Lung (tissue), 12 donors: ENCODE measurements around the gene XBP1. TPM values are rescaled to one million over a fixed set of nuclear protein-coding genes. Genes with fewer than 3 reads are reported as not detected.
A peak's percentile ranks its signal among the peaks of the same experiment; 100 is the strongest.
"Not testable (repeated sequence)": the region's sequence is repeated elsewhere in the genome, so short reads cannot be mapped to it uniquely, and the experiment has no call there.

Experiments
- ATAC-seq: fragments of 200-7000 bp; cut with Tn5 transposase; one replicate; pipeline ENCODE4 v1.9.1; 2020; ENCODE audit warnings: moderate number of reproducible peaks; ENCODE audit not compliant: insufficient read depth, low FRiP score
- DNase-seq, 3 donors: peaks; one replicate each; pipeline ENCODE4 v3.0.0-alpha.2; 2013 to 2017
- H3K27ac ChIP-seq, 2 donors: one replicate each; pipeline ENCODE4 v1.5.1; 2013; ENCODE audit warnings: mild to moderate bottlenecking in 2 of 2, moderate library complexity in 2 of 2, control low read depth in 1 of 2, inconsistent platforms in 1 of 2, low read depth in 1 of 2, low read length in 1 of 2
- H3K27me3 ChIP-seq, 3 donors: one replicate each; pipeline ENCODE4 v1.5.1; 2013; ENCODE audit warnings: low read length in 2 of 3; ENCODE audit not compliant: control insufficient read depth in 3 of 3, insufficient read depth in 3 of 3
- H3K36me3 ChIP-seq, 4 donors: one replicate each; pipeline ENCODE4 v1.5.1; 2013; ENCODE audit warnings: low read length in 4 of 4, mild to moderate bottlenecking in 1 of 4, moderate library complexity in 1 of 4; ENCODE audit not compliant: control insufficient read depth in 4 of 4, insufficient read depth in 4 of 4
- H3K4me1 ChIP-seq, 5 donors: one replicate each; pipeline ENCODE4 v1.5.1; 2013; ENCODE audit warnings: low read length in 5 of 5, mild to moderate bottlenecking in 2 of 5, moderate library complexity in 1 of 5; ENCODE audit not compliant: control insufficient read depth in 5 of 5, insufficient read depth in 5 of 5
- H3K4me3 ChIP-seq: one replicate; pipeline ENCODE4 v1.5.1; 2013; ENCODE audit warnings: mild to moderate bottlenecking, control low read depth, moderate library complexity
- H3K9ac ChIP-seq, 2 donors: one replicate each; pipeline ENCODE4 v1.5.1; 2013; ENCODE audit warnings: low read length in 2 of 2, control low read depth in 1 of 2; ENCODE audit not compliant: insufficient read depth in 1 of 2
- H3K9me3 ChIP-seq, 4 donors: one replicate each; pipeline ENCODE4 v1.5.1; 2013; ENCODE audit warnings: low read length in 3 of 4, mild to moderate bottlenecking in 1 of 4, moderate library complexity in 1 of 4; ENCODE audit not compliant: control insufficient read depth in 4 of 4, insufficient read depth in 3 of 4
- CTCF ChIP-seq: IDR thresholded peaks from 2 replicates; pipeline ENCODE4 v1.5.1; 2012; ENCODE audit warnings: mild to moderate bottlenecking; ENCODE audit errors: control extremely low read depth, extremely low read depth
- WGBS, 2 donors: extraction: QIAGEN DNeasy Blood & Tissue Kit; methylation state at CpG; one replicate each; pipeline ENCODE4 v1.1.7; 2013; 5-methylcytosine and 5-hydroxymethylcytosine counted together
- polyA plus RNA-seq, 2 donors: library from polyadenylated mRNA; stranded (reverse); fragments of 200-250 nt; gene quantifications; one replicate each; pipeline ENCODE4 v1.2.1, GENCODE V29; 2013
- total RNA-seq, 2 donors: library from RNA; depleted of rRNA in 1 of 2; stranded (reverse); fragments of >200 nt in 1 of 2; gene quantifications; one replicate each; pipeline ENCODE4 v1.2.1, GENCODE V29; 2014 to 2021
- donor health status: control.
- donor health status: control.
- donor health status: Bipolar disorder and iron deficiency.
- donor health status: healthy.
- donor health status: DM: yes; HTN: yes; CAD: no.

Gene XBP1
- total and polyA plus RNA-seq, 4 donors: 144 to 341 (median 311) TPM

- H3K9me3 ChIP-seq: no peaks in the 10 kb centered on the region
- peaks cover 0 to 3% (median 2%) of the 10 kb centered on the region in 4 donors for H3K36me3 ChIP-seq
- H3K27me3 ChIP-seq: no peaks in the 10 kb centered on the region
- H3K4me1 ChIP-seq: peaks cover 0 to 14% (median 7%) of the 10 kb centered on the region in 5 donors
- DNase-seq (peak in 1 of 3 donors; percentile 24), ATAC-seq (no peak)
- TF ChIP-seq CTCF: no peak
- H3K27ac ChIP-seq: peak overlapping the region in 1 of 2 donors; percentile 72
- 19 to 39% methylated on average over 13 of the region's 13 CpGs for WGBS, 2 donors
- H3K9ac ChIP-seq: no peak overlapping the region
- no peak overlapping the region for H3K4me3 ChIP-seq
Measured at GRCh38 chr22:28810821-28811491, 10.6 kb upstream of the XBP1 start.

DNA sequence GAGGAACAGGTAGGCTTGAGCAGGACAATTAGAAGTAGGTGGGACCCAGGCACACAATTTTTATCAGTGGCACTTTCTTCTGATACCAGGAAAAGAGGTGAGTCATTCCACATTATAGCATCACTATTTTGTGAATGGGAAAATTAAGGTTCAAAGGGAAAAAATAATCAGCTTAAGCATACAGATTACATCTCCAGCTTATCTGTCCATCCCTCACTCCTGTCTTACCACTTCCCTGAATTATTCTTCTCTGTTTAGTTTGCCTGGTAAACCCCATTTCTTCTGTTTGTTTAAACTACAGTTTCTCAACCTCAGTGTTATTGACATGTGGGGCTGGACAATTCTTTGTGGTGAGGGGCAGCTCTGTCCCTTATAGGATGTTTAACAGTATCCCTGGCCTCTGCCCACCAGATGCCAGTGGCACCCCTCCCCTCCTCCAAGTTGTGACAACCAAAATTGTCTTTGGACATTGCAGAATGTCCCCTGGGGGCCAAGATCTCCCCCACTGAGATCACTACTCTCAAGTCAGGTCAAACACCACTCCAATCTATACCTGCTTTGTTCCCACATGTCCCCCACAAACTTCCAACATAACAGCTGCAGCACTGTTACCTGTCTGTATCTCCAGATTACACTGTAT is 8.5 kb upstream of the XBP1 start:
- H3K4me3 ChIP-seq: no peak overlapping the region
- no peak for TF ChIP-seq CTCF
- H3K4me1 ChIP-seq: peaks cover 0 to 14% (median 7%) of the 10 kb centered on the region in 5 donors
- peak overlapping the region in 1 of 2 donors; percentile 56 for H3K27ac ChIP-seq
- no peak overlapping the region for H3K9ac ChIP-seq
- DNase-seq: no peak
- H3K9me3 ChIP-seq: no peaks in the 10 kb centered on the region
- no peaks in the 10 kb centered on the region for H3K27me3 ChIP-seq
- ATAC-seq: no peak
- peaks cover 0 to 3% (median 3%) of the 10 kb centered on the region in 4 donors for H3K36me3 ChIP-seq

DNA sequence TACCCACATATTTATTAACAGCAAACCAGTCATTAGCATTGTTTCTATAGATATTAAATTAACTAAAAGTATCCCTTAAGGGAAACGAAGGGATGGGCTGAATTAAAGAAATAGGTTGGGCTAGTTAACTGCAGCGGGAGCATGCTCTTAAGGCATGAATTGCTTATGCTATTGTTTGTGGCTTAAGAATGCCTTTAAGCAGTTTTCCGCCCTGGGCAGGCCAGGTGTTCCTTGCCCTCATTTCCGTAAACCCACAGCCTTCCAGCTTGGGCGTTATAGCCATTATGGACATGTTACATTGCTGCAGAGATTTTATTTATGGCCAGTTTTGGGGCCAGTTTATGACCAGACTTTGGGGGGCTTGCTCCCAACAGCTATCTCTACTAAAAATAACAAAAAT is 5.1 kb upstream of the XBP1 start:
- H3K4me1 ChIP-seq, H3K27ac ChIP-seq, ATAC-seq, H3K27me3 ChIP-seq, H3K9me3 ChIP-seq, DNase-seq, H3K36me3 ChIP-seq, H3K4me3 ChIP-seq, H3K9ac ChIP-seq: not testable (repeated sequence)
- WGBS, 2 donors: 96 to 98% methylated on average over 5 of the region's 5 CpGs

DNA sequence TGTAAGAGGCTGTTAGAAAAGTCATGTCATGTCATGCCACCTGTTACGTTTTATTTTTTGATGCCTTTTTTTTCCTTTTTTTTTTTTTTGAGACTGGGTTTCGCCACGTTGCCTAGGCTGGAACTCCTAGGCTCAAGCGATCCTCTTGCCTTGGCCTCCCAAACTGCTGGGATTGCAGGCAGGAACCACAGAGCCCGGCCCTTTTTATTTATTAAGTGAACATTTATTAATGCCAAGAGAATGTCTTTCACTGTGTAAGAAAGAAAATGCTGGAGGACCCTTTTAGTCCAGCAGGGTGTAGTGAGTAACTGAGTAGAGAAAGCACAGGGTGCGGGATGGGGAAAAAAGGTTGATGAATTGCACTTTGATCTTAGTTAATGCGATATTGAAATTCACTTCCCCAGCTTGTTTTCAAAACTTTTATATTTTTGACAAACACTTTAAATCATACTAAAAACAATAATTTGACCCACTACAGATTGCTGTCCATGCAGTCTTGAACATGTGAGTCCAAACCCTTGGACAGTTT is 2.3 kb upstream of the XBP1 start:
- H3K9me3 ChIP-seq: no peaks in the 10 kb centered on the region
- ATAC-seq (no peak), DNase-seq (no peak)
- H3K4me1 ChIP-seq: peaks cover 2 to 12% (median 4%) of the 10 kb centered on the region in 5 donors
- no peak overlapping the region for H3K9ac ChIP-seq
- H3K27me3 ChIP-seq: no peaks in the 10 kb centered on the region
- 34 to 57% methylated on average over 7 of the region's 7 CpGs for WGBS, 2 donors
- H3K27ac ChIP-seq: no peak overlapping the region
- no peak for TF ChIP-seq CTCF
- no peak overlapping the region for H3K4me3 ChIP-seq
- peaks cover 0 to 5% (median 2%) of the 10 kb centered on the region in 4 donors for H3K36me3 ChIP-seq
